ENCODE measurements around the gene MYO9B. TPM values are rescaled to one million over a fixed set of nuclear protein-coding genes. Genes with fewer than 3 reads are reported as not detected.

The MYO9B gene
- total and polyA plus RNA-seq, 2 of the 13 experiments (the other 11 are each of a cell fraction or from before 2014, with no cell fraction given): 18.0 to 18.3 TPM

- TF ChIP-seq PHF20 (CRISPR knock-in tag; IDR thresholded peaks at IDR 0.05): peak; percentile 63
- no peak for TF ChIP-seq HMGA1 (CRISPR knock-in tag; conservative IDR thresholded peaks at IDR 0.05)
- no peak for TF ChIP-seq EP300 (IDR thresholded peaks at IDR 0.05; ENCODE audit: low read depth in 2 of 2, low read length in 2 of 2)
- TF ChIP-seq EP300 (CRISPR knock-in tag; IDR thresholded peaks at IDR 0.05; ENCODE audit: borderline replicate concordance): no peak
- no peak for TF ChIP-seq ARID2 (CRISPR knock-in tag; IDR thresholded peaks at IDR 0.05; ENCODE audit: borderline replicate concordance)
- TF ChIP-seq ZNF337 (CRISPR knock-in tag; IDR thresholded peaks at IDR 0.05; ENCODE audit: borderline replicate concordance, low read depth): no peak
- peak; percentile 78; the same call in 1 of the 2 replicates for TF ChIP-seq ZNF747 (CRISPR knock-in tag; IDR thresholded peaks at IDR 0.05; ENCODE audit: borderline replicate concordance)
- no peak for TF ChIP-seq ZBTB39 (CRISPR knock-in tag; IDR thresholded peaks at IDR 0.05)
- TF ChIP-seq YY1 (IDR thresholded peaks at IDR 0.05; ENCODE audit: insufficient read depth, insufficient replicate concordance, low read depth, low read length): peak; percentile 42
- TF ChIP-seq AGO1 (IDR thresholded peaks at IDR 0.05; ENCODE audit: low read depth, low read length, poor library complexity, severe bottlenecking): peak; percentile 26
- TF ChIP-seq AKNA (CRISPR knock-in tag; IDR thresholded peaks at IDR 0.05; ENCODE audit: borderline replicate concordance): no peak
- TF ChIP-seq MNT (IDR thresholded peaks at IDR 0.05): no peak
- no peak for TF ChIP-seq MLXIP (CRISPR knock-in tag; IDR thresholded peaks at IDR 0.05; ENCODE audit: borderline replicate concordance)
Observed at GRCh38 chr19:17226002-17226933, 150.7 kb downstream of the MYO9B start, which contains the start of gene OCEL1 (continued).
